Measurements from ENCODE around the gene DPP6. TPM values are rescaled to one million over a fixed set of nuclear protein-coding genes. Genes with fewer than 3 reads are reported as not detected.

The DPP6 gene
- total and polyA plus RNA-seq, 5 donors from 2014 or later, result not detected

DNA sequence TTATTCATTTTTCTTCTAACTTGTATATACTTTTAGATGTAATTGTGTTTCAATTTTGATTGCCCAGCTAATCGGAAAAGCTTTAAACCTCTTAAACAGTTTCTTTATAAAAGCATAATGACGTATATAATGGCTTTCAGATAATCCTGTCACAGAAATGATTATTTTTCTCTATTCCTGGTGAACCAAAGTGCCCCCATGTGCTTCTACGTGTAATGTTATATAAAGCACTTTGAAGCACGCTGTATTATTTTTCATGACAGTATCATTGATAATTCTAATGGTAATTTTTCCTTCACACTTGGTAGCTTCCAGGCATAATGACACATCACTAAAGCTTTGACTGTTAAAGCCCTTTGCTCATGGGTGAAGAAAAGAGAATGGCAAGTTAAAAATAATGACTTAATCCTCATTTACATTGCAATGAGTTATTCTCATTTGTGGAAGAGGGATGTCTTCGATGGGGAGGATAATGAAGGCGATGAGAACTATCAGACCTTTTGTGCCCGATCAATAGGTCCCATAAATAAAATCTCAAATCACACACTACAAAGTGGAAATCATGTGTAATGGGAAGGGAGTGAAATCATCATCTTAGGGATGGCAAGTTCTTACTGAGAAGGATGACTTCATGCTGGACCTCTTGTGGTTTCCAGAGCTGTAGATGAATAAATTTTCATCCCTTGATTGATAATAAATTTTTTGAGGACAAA is 460.1 kb downstream of the DPP6 start:
- peaks cover 0 to 6% (median 2%) of the 10 kb centered on the region in 7 donors for H3K9me3 Mint-ChIP-seq
- no peak overlapping the region for H3K27ac Mint-ChIP-seq
- Histone ChIP-seq H3K4me3 (ENCODE audit: low read depth, low read length) (no peak overlapping the region), H3K9me3 (ENCODE audit: control insufficient read depth in 2 of 2, low read length in 2 of 2) (no peaks in the 10 kb centered on the region), H3K27ac (ENCODE audit: insufficient read depth, low read length, poor library complexity, severe bottlenecking) (no peak overlapping the region), H3K36me3 (ENCODE audit: control insufficient read depth, insufficient read depth, low read length) (no peaks in the 10 kb centered on the region), H3K4me1 (ENCODE audit: control insufficient read depth, insufficient read depth, low read length, poor library complexity, severe bottlenecking) (no peaks in the 10 kb centered on the region), H3K27me3 (ENCODE audit: control insufficient read depth, insufficient read depth, low read length) (no peaks in the 10 kb centered on the region)
- no peaks in the 10 kb centered on the region for H3K36me3 Mint-ChIP-seq
- H3K4me1 Mint-ChIP-seq, result no peaks in the 10 kb centered on the region
- ATAC-seq (ENCODE audit: low read depth in 2 of 2) (no peak), DNase-seq (no peak)
- H3K27me3 Mint-ChIP-seq, result no peaks in the 10 kb centered on the region
- no peak overlapping the region for H3K4me3 Mint-ChIP-seq

DNA sequence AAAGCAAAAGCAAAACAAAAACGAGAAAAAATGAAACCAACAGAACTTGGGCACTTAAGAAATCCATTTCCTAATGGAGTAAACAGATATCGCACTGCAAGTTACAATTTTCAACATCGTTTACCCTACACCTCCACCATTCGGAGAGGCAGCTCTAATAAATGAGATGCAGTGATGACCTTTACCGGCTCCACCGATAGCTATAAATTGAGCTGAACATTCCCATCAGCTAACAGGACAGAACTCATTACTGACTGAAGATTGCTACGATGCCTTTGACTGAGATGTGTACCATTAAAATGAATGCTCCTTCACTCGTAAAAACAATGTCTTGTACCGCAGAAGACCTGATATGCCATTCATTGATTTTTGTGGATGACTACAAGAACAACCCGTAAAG is 465.6 kb downstream of the DPP6 start:
- H3K9me3 Mint-ChIP-seq, result peaks cover 0 to 11% (median 4%) of the 10 kb centered on the region in 7 donors
- no peak overlapping the region for H3K27ac ChIP-seq (ENCODE audit: insufficient read depth, low read length, poor library complexity, severe bottlenecking)
- H3K9me3 ChIP-seq (ENCODE audit: control insufficient read depth in 2 of 2, low read length in 2 of 2), result no peaks in the 10 kb centered on the region
- ATAC-seq (ENCODE audit: low read depth in 2 of 2) (no peak), DNase-seq (no peak)
- H3K27me3 Mint-ChIP-seq, result no peaks in the 10 kb centered on the region
- H3K36me3 Mint-ChIP-seq, result no peaks in the 10 kb centered on the region
- no peaks in the 10 kb centered on the region for H3K4me1 Mint-ChIP-seq
- no peak overlapping the region for H3K4me3 ChIP-seq (ENCODE audit: low read depth, low read length)
- no peaks in the 10 kb centered on the region for H3K4me1 ChIP-seq (ENCODE audit: control insufficient read depth, insufficient read depth, low read length, poor library complexity, severe bottlenecking)
- no peak overlapping the region for H3K27ac Mint-ChIP-seq
- H3K36me3 ChIP-seq (ENCODE audit: control insufficient read depth, insufficient read depth, low read length), result no peaks in the 10 kb centered on the region
- H3K27me3 ChIP-seq (ENCODE audit: control insufficient read depth, insufficient read depth, low read length), result no peaks in the 10 kb centered on the region
- no peak overlapping the region for H3K4me3 Mint-ChIP-seq

DNA sequence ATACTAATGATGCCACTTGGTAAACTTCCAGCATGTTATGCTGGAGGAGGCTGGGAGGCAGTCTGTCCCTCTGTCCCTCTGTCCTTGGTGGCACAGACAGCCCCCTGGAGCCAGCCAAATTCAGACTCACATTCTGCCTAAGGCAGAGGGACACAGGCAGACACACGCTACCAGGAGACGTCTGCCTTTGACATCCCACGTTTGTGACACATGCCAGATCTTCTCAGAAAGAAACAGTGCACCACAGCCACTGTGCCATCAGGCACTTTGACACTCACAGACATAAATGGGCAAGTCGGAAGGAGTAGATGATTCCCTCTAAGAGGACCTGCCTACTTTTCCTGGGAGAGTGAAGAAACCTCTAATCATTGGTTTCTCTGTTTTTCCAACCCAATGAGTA is 467.0 kb downstream of the DPP6 start:
- Mint-ChIP-seq H3K27me3 (no peaks in the 10 kb centered on the region), H3K36me3 (no peaks in the 10 kb centered on the region), H3K9me3 (peaks cover 0 to 12% (median 4%) of the 10 kb centered on the region in 7 donors)

DNA sequence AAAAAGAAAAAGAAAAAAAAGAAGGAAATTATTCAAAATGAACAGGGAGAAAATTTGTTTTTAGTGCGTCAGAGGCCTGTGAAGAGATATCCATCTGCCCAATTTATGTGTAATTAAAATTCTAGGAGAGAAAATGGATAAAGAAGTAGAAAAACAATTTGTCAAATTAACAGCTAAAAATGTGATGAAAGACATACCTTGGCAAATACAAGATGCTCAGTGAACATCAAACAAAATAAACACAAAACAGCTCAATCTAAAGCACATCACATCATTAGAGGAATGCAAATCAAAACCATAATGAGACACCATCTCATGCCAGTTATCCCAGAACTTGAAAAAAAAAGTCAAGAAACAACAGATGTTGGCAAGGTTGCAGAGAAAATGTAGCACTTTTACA is 477.9 kb downstream of the DPP6 start:
- Mint-ChIP-seq H3K9me3 (peaks cover 0 to 12% (median 0%) of the 10 kb centered on the region in 7 donors), H3K4me1 (no peaks in the 10 kb centered on the region), H3K27ac (no peak overlapping the region), H3K27me3 (peaks cover 4% of the 10 kb centered on the region), H3K4me3 (no peak overlapping the region), H3K36me3 (no peaks in the 10 kb centered on the region)
- Histone ChIP-seq H3K4me3 (ENCODE audit: low read depth, low read length) (no peak overlapping the region), H3K9me3 (ENCODE audit: control insufficient read depth in 2 of 2, low read length in 2 of 2) (no peaks in the 10 kb centered on the region), H3K4me1 (ENCODE audit: control insufficient read depth, insufficient read depth, low read length, poor library complexity, severe bottlenecking) (no peaks in the 10 kb centered on the region), H3K27ac (ENCODE audit: insufficient read depth, low read length, poor library complexity, severe bottlenecking) (no peak overlapping the region), H3K27me3 (ENCODE audit: control insufficient read depth, insufficient read depth, low read length) (no peaks in the 10 kb centered on the region), H3K36me3 (ENCODE audit: control insufficient read depth, insufficient read depth, low read length) (no peaks in the 10 kb centered on the region)
- DNase-seq (no peak), ATAC-seq (ENCODE audit: low read depth in 2 of 2) (no peak)

More for the DNA sequence above, 467.0 kb downstream of the DPP6 start:
- Histone ChIP-seq H3K36me3 (ENCODE audit: control insufficient read depth, insufficient read depth, low read length) (no peaks in the 10 kb centered on the region), H3K4me3 (ENCODE audit: low read depth, low read length) (no peak overlapping the region), H3K27ac (ENCODE audit: insufficient read depth, low read length, poor library complexity, severe bottlenecking) (no peak overlapping the region), H3K9me3 (ENCODE audit: control insufficient read depth in 2 of 2, low read length in 2 of 2) (no peaks in the 10 kb centered on the region), H3K4me1 (ENCODE audit: control insufficient read depth, insufficient read depth, low read length, poor library complexity, severe bottlenecking) (no peaks in the 10 kb centered on the region), H3K27me3 (ENCODE audit: control insufficient read depth, insufficient read depth, low read length) (no peaks in the 10 kb centered on the region)
- no peak overlapping the region for H3K4me3 Mint-ChIP-seq
- H3K27ac Mint-ChIP-seq, result no peak overlapping the region
- H3K4me1 Mint-ChIP-seq, result no peaks in the 10 kb centered on the region
- ATAC-seq (ENCODE audit: low read depth in 2 of 2) (no peak), DNase-seq (no peak)

DNA sequence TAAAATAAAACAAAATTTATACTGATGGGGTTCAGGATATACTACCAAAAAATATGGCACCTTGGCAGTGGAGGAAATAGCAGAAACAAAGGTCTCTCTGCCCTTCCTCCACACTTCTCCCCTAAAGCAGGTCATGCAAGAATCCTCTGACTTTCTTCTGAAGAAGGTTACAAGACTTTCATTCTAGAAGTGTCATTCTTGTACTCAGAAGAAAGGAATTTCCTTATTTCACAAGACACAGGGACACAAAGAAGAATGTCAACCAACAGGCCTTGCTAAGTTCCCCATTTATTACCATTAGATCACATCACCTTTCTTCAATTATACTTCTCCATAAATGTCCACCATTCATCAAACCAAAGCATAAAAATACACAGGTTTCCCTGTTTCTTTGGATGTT is 480.6 kb downstream of the DPP6 start:
- no peak overlapping the region for H3K27ac ChIP-seq (ENCODE audit: insufficient read depth, low read length, poor library complexity, severe bottlenecking)
- H3K4me1 ChIP-seq (ENCODE audit: control insufficient read depth, insufficient read depth, low read length, poor library complexity, severe bottlenecking), result no peaks in the 10 kb centered on the region
- H3K27me3 ChIP-seq (ENCODE audit: control insufficient read depth, insufficient read depth, low read length), result no peaks in the 10 kb centered on the region
- H3K4me3 ChIP-seq (ENCODE audit: low read depth, low read length), result no peak overlapping the region
- Mint-ChIP-seq H3K27me3 (peaks cover 7% of the 10 kb centered on the region), H3K4me3 (no peak overlapping the region), H3K4me1 (no peaks in the 10 kb centered on the region), H3K9me3 (peaks cover 0 to 12% (median 0%) of the 10 kb centered on the region in 7 donors), H3K36me3 (no peaks in the 10 kb centered on the region), H3K27ac (no peak overlapping the region)
- H3K9me3 ChIP-seq (ENCODE audit: control insufficient read depth in 2 of 2, low read length in 2 of 2), result no peaks in the 10 kb centered on the region
- H3K36me3 ChIP-seq (ENCODE audit: control insufficient read depth, insufficient read depth, low read length), result no peaks in the 10 kb centered on the region
- ATAC-seq (ENCODE audit: low read depth in 2 of 2) (no peak), DNase-seq (no peak)

DNA sequence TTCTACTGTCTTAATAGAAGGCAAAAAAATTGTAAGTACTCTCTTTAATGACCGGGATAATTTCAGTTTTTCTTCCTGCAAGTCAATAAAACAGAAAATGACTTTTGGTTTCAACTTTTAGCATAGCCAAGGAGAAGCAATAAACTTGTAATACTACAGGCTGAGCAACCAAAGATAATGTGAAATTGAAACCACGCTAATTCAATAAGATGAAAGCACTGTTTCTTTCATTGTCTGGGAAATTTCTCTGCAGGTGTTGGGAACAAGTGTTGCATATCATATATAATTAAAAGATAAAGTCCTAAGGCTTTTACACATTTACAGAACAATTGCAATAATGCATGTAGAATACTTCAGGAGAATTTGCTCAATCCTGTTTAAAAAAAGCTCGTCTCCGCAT is 488.4 kb downstream of the DPP6 start:
- H3K27me3 Mint-ChIP-seq, result peaks cover 4% of the 10 kb centered on the region
- H3K27ac Mint-ChIP-seq, result no peak overlapping the region
- no peaks in the 10 kb centered on the region for H3K36me3 Mint-ChIP-seq
- Histone ChIP-seq H3K4me3 (ENCODE audit: low read depth, low read length) (no peak overlapping the region), H3K27me3 (ENCODE audit: control insufficient read depth, insufficient read depth, low read length) (no peaks in the 10 kb centered on the region), H3K9me3 (ENCODE audit: control insufficient read depth in 2 of 2, low read length in 2 of 2) (no peaks in the 10 kb centered on the region), H3K36me3 (ENCODE audit: control insufficient read depth, insufficient read depth, low read length) (no peaks in the 10 kb centered on the region), H3K27ac (ENCODE audit: insufficient read depth, low read length, poor library complexity, severe bottlenecking) (no peak overlapping the region), H3K4me1 (ENCODE audit: control insufficient read depth, insufficient read depth, low read length, poor library complexity, severe bottlenecking) (no peaks in the 10 kb centered on the region)
- H3K4me1 Mint-ChIP-seq, result no peaks in the 10 kb centered on the region
- ATAC-seq (ENCODE audit: low read depth in 2 of 2) (no peak), DNase-seq (no peak)
- peaks cover 0 to 5% (median 0%) of the 10 kb centered on the region in 7 donors for H3K9me3 Mint-ChIP-seq
- no peak overlapping the region for H3K4me3 Mint-ChIP-seq

GRCh38 chr7:154541606-154542005 is 489.4 kb downstream of the DPP6 start:
- no peaks in the 10 kb centered on the region for H3K4me1 ChIP-seq (ENCODE audit: control insufficient read depth, insufficient read depth, low read length, poor library complexity, severe bottlenecking)
- H3K27me3 Mint-ChIP-seq, result peaks cover 4% of the 10 kb centered on the region
- DNase-seq (no peak), ATAC-seq (ENCODE audit: low read depth in 2 of 2) (no peak)
- H3K27me3 ChIP-seq (ENCODE audit: control insufficient read depth, insufficient read depth, low read length), result no peaks in the 10 kb centered on the region
- H3K36me3 ChIP-seq (ENCODE audit: control insufficient read depth, insufficient read depth, low read length), result no peaks in the 10 kb centered on the region
- H3K36me3 Mint-ChIP-seq, result no peaks in the 10 kb centered on the region
- no peaks in the 10 kb centered on the region for H3K9me3 ChIP-seq (ENCODE audit: control insufficient read depth in 2 of 2, low read length in 2 of 2)
- H3K4me3 ChIP-seq (ENCODE audit: low read depth, low read length), result no peak overlapping the region
- no peak overlapping the region for H3K4me3 Mint-ChIP-seq
- no peaks in the 10 kb centered on the region for H3K4me1 Mint-ChIP-seq
- peaks cover 0 to 5% (median 0%) of the 10 kb centered on the region in 7 donors for H3K9me3 Mint-ChIP-seq
- no peak overlapping the region for H3K27ac Mint-ChIP-seq
- no peak overlapping the region for H3K27ac ChIP-seq (ENCODE audit: insufficient read depth, low read length, poor library complexity, severe bottlenecking)

DNA sequence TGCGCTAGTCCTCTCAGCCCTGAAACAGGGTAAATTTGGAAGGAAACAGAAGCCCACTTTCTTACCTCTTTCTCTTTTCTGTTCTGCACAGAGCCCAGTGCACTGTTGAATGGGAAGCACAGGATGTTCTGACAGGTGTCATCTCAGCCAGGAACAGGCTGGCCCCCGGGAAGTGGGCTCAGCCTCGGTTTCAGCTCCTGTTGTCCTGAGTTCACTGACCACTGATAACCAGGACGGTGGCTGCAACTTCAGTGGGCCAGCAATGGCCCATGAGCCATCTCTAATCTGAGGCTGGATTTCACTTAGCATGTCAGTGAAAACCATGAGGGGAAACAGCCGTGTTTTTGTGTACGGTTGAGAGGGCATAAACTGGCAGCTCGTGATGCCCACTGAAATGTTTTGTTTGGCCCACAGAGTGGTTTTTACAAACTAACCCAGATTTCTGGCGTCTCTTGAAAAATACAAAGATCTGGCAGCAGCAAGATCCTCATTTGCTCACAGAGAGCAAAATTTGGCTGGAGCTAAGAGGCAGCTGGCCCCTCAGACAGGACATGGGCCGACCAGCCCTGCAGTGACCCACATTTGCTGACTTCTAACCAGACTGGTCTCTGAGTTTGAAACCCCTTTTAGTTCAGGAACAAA is 494.9 kb downstream of the DPP6 start:
- no peak overlapping the region for H3K4me3 Mint-ChIP-seq

More for the DNA sequence above, 494.9 kb downstream of the DPP6 start:
- H3K27ac ChIP-seq (ENCODE audit: insufficient read depth, low read length, poor library complexity, severe bottlenecking), result no peak overlapping the region
- H3K4me1 Mint-ChIP-seq, result no peaks in the 10 kb centered on the region
- no peak overlapping the region for H3K4me3 ChIP-seq (ENCODE audit: low read depth, low read length)
- no peaks in the 10 kb centered on the region for H3K4me1 ChIP-seq (ENCODE audit: control insufficient read depth, insufficient read depth, low read length, poor library complexity, severe bottlenecking)
- no peaks in the 10 kb centered on the region for H3K36me3 Mint-ChIP-seq
- H3K27ac Mint-ChIP-seq, result no peak overlapping the region
- no peaks in the 10 kb centered on the region for H3K27me3 Mint-ChIP-seq
- H3K9me3 ChIP-seq (ENCODE audit: control insufficient read depth in 2 of 2, low read length in 2 of 2), result no peaks in the 10 kb centered on the region
- DNase-seq (no peak), ATAC-seq (ENCODE audit: low read depth in 2 of 2) (no peak)
- H3K9me3 Mint-ChIP-seq, result peaks cover 0 to 11% (median 4%) of the 10 kb centered on the region in 7 donors
- H3K36me3 ChIP-seq (ENCODE audit: control insufficient read depth, insufficient read depth, low read length), result no peaks in the 10 kb centered on the region
- H3K27me3 ChIP-seq (ENCODE audit: control insufficient read depth, insufficient read depth, low read length), result no peaks in the 10 kb centered on the region
